Fibroblast of the aortic adventitia (primary cell): Measurements from ENCODE around the gene PTGR3. TPM values are rescaled to one million over a fixed set of nuclear protein-coding genes. Genes with fewer than 3 reads are reported as not detected.

Experiments used
- DNase-seq: peaks from one replicate; pipeline ENCODE4 v3.0.0-alpha.2; 2010; ENCODE audit warnings: low read depth
- H3K4me3 ChIP-seq: 2 replicates; pipeline ENCODE4 v1.5.1; 2011; ENCODE audit warnings: low read depth, mild to moderate bottlenecking, control low read depth, low read length, moderate library complexity
- CTCF ChIP-seq: IDR thresholded peaks from 2 replicates; pipeline ENCODE4 v1.5.1; 2011; ENCODE audit warnings: mild to moderate bottlenecking, low read length, control low read depth, inconsistent platforms; ENCODE audit not compliant: insufficient read depth
- total RNA-seq: library from RNA; depleted of rRNA; stranded (reverse); fragments of >200 nt; gene quantifications from 2 replicates; pipeline ENCODE4 v1.2.3, GENCODE V29; 2012; ENCODE audit warnings: low replicate concordance

PTGR3 gene
- 14.2 and 43.3 TPM in 2 replicates for total RNA-seq

- peak; percentile 76 for DNase-seq
- no peak for TF ChIP-seq CTCF
- H3K4me3 ChIP-seq, result peak within 1 kb of the TSS; percentile 88
Measured at GRCh38 chr18:75209129-75209950, at the start of gene PTGR3. TSS of gene PTGR3 (minus strand) at chr18:75209139. CDS start at chr18:75209058, 81 bp downstream.

GRCh38 chr18:75257605-75258004, 48.7 kb upstream of the PTGR3 start:
- no peak for DNase-seq
- TF ChIP-seq CTCF, result no peak
- H3K4me3 ChIP-seq, result no peak overlapping the region

- no peak overlapping the region for H3K4me3 ChIP-seq
- no peak for TF ChIP-seq CTCF
- DNase-seq, result peak; percentile 25
Measured at GRCh38 chr18:75256376-75256775, 47.4 kb upstream of the PTGR3 start.

GRCh38 chr18:75255094-75255493, 46.2 kb upstream of the PTGR3 start:
- no peak overlapping the region for H3K4me3 ChIP-seq
- no peak for TF ChIP-seq CTCF
- DNase-seq, result no peak

- H3K4me3 ChIP-seq, result no peak overlapping the region
- DNase-seq, result peak; percentile 57
- TF ChIP-seq CTCF, result no peak
Measured at GRCh38 chr18:75253784-75254183, 44.8 kb upstream of the PTGR3 start.

GRCh38 chr18:75253043-75253442, 44.1 kb upstream of the PTGR3 start:
- TF ChIP-seq CTCF, result no peak
- DNase-seq, result no peak
- H3K4me3 ChIP-seq, result no peak overlapping the region
